Measurements from ENCODE around the gene ZDHHC6. TPM values are rescaled to one million over a fixed set of nuclear protein-coding genes. Genes with fewer than 3 reads are reported as not detected.

The ZDHHC6 gene
- total RNA-seq, 1 experiment from 2014 or later, result 35.2 TPM

- Histone ChIP-seq H3T11ph (ENCODE audit: low read length) (no peak overlapping the region), H3K79me2 (ENCODE audit: insufficient read depth, low read length) (no peaks in the 10 kb centered on the region), H2BK15ac (ENCODE audit: low read depth, low read length) (no peak overlapping the region), H3K18ac (ENCODE audit: insufficient read length, low read depth, low read length) (no peak overlapping the region), H3K4me1 (ENCODE audit: insufficient read depth, low read length) (no peaks in the 10 kb centered on the region), H3K4me2 (ENCODE audit: insufficient read depth, insufficient read length, low read length) (no peak overlapping the region), H2BK120ac (ENCODE audit: low read depth, low read length, poor library complexity, severe bottlenecking) (no peak overlapping the region), H3K9ac (ENCODE audit: extremely low read depth, insufficient read length, low read length) (no peak overlapping the region), H3K56ac (ENCODE audit: insufficient read length, low read depth, low read length) (no peak overlapping the region), H3K27ac (ENCODE audit: insufficient read length, low read depth, low read length) (no peak overlapping the region), H2AFZ (ENCODE audit: low read length) (no peak overlapping the region), H3K14ac (ENCODE audit: insufficient read depth, low read length) (no peak overlapping the region), H3K23ac (ENCODE audit: insufficient read length, low read depth, low read length) (no peak overlapping the region), H3K23me2 (ENCODE audit: insufficient read length, low read depth, low read length, poor library complexity, severe bottlenecking) (no peaks in the 10 kb centered on the region), H3K9me3 (ENCODE audit: control insufficient read depth, low read depth, low read length) (no peaks in the 10 kb centered on the region), H2AK5ac (ENCODE audit: insufficient read length, low read length) (no peak overlapping the region), H2BK5ac (ENCODE audit: insufficient read length, low read length) (no peak overlapping the region), H3K4ac (ENCODE audit: low read depth, low read length) (no peak overlapping the region), H4K91ac (ENCODE audit: insufficient read length, low read depth, low read length) (no peak overlapping the region), H2BK12ac (ENCODE audit: insufficient read length, low read depth, low read length) (no peak overlapping the region), H2BK20ac (ENCODE audit: low read depth, low read length, poor library complexity, severe bottlenecking) (no peak overlapping the region), H4K8ac (replicated peaks; ENCODE audit: insufficient read length, low read depth, low read length) (no peak overlapping the region), H4K5ac (ENCODE audit: insufficient read length, low read depth, low read length) (no peak overlapping the region), H4K20me1 (ENCODE audit: control insufficient read depth, insufficient read depth, insufficient read length) (no peaks in the 10 kb centered on the region), H3K79me1 (ENCODE audit: insufficient read depth, low read depth, low read length, poor library complexity, severe bottlenecking) (no peaks in the 10 kb centered on the region), H3K27me3 (ENCODE audit: insufficient read depth, low read length) (no peaks in the 10 kb centered on the region)
- no peak overlapping the region for H3K4me3 Mint-ChIP-seq
- peaks cover 19 to 29% (median 21%) of the 10 kb centered on the region in 3 experiments for H3K36me3 Mint-ChIP-seq (ENCODE audit: insufficient read depth in 1 of 3, low read depth in 3 of 3)
- peak overlapping the region in 2 of 3 experiments; percentile 23 to 66; a peak in 2 of 7 replicates for H3K27ac Mint-ChIP-seq
- H3K4me1 Mint-ChIP-seq, result no peaks in the 10 kb centered on the region
- DNase-seq, result no peak
- no CpG with 5 or more reads among the region's 4 CpGs for WGBS (ENCODE audit: extremely low coverage, insufficient read length, low lambda C conversion rate)
- peaks cover 6 to 8% of the 10 kb centered on the region in 2 experiments; a peak in 4 of 5 replicates for H3K9me3 Mint-ChIP-seq
- TF ChIP-seq CTCF (conservative IDR thresholded peaks at IDR 0.05), result no peak
- H3K27me3 Mint-ChIP-seq (ENCODE audit: low read depth), result no peaks in the 10 kb centered on the region
Observed at GRCh38 chr10:112461029-112461887, 14.5 kb upstream of the ZDHHC6 start.

Data from H9 (cell line).